GM19025 (cell line): ENCODE data around the gene UBE2L3.
"Not testable (repeated sequence)": the region's sequence is repeated elsewhere in the genome, so short reads cannot be mapped to it uniquely, and the experiment has no call there.

Experiments
- ATAC-seq: cut with Tn5 transposase; IDR thresholded peaks from one replicate; pipeline ENCODE4 v1.9.1; 2021; ENCODE audit warnings: mild to moderate bottlenecking, low read depth, moderate library complexity; ENCODE audit not compliant: unreplicated experiment

UBE2L3 gene

GRCh38 chr22:21641789-21642583 is 74.5 kb downstream of the UBE2L3 start, which contains the start of gene SDF2L1:
Gene SDF2L1, plus strand, starts transcription at chr22:21642302. Its CDS starts 35 bp downstream, at chr22:21642337.
- peak; percentile 93 for ATAC-seq

- no peak for ATAC-seq
Measured at GRCh38 chr22:21642584-21643448, 75.3 kb downstream of the UBE2L3 start.

DNA sequence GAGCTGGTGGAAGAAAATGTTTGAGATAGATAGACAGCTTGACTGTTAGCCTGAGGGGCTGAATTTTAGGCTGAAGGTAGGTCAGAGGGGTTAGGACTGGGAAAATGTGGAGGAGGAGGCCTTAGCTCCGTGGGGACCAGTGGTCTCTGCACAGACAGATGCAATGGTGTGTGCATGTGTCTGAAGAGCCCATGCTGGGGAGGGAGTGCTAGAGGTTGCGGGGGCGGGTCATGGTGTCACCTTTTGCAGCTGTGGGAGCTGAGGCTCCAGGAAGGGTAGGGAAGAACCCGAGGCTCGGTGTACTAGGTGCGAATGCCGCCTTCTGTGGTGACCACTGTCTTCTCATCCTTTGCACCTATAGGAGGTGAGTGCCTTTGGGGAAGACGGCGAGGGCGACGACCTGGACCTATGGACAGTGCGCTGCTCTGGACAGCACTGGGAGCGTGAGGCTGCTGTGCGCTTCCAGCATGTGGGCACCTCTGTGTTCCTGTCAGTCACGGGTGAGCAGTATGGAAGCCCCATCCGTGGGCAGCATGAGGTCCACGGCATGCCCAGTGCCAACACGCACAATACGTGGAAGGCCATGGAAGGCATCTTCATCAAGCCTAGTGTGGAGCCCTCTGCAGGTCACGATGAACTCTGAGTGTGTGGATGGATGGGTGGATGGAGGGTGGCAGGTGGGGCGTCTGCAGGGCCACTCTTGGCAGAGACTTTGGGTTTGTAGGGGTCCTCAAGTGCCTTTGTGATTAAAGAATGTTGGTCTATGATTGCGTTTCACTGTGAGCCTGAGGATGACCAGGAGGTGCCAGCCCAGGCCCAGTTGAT is 76.2 kb downstream of the UBE2L3 start:
- ATAC-seq = no peak

DNA sequence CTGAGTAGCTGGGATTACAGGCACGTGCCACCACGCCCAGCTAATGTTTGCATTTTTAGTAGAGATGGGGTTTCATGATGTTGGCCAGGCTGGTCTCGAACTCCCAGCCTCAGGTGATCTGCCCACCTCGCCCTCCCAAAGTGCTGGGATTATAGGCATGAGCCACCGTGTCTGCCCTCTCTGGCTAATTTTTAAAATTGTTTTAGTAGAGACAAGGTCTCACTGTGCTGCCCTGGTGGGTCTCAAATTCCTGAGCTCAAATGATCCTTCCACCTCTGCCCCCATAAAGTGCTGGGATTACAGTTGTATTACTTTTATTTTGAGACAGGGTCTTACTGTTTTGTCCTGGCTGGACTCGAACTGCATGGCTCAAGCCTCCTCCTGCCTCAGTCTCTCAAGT is 78.0 kb downstream of the UBE2L3 start:
- ATAC-seq = not testable (repeated sequence)

GRCh38 chr22:21646608-21647590 is 79.4 kb downstream of the UBE2L3 start:
- ATAC-seq = no peak

DNA sequence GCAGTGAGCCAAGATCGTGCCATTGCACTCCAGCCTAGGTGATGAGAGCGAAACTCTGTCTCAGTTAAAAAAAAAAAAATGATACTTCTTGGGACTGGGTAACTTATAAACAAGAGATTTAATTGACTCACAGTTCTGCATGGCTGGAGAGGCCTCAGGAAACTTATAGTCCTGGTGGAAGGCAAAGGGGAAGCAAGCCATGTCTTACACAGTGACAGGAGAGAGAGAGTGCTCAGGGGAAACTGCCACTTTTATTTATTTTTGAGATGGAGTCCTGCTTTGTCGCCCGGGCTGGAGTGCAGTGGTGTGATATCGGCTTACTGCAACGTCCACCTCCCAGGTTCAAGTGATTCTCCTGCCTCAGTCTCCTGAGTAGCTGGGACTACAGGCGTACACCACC is 82.8 kb downstream of the UBE2L3 start:
- no peak for ATAC-seq

DNA sequence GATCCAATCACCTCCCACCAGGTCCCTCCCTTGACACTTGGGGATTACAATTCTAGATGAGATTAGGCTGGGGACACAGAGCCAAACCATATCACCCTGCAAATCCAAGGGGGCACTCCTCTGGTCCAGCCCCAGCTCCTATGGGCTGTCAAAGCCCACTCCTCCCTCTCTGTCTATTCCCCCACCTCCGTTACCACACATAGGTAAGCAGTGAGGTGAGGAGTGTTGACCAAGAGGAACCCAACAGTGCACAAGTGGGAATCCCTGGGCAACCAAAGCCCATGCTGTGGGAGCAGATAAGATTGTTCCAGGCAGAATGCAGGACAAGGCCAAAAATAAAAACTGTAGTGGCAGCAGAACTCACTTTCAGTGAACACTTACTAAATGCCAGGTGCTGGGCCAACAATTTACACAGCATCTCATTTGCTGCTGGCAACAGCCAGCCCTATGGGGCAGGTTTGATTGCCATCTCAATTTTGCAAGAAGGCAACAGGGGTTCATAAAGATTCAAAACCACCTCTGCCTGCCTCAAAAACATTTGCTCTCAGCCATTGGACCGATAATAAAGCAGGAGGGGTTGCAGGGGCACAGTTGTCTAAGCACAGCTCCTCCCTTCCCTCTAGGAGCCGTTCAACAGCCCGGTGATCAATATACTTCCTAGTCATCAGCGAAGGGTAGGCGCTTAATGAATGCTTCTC is 83.5 kb downstream of the UBE2L3 start:
- no peak for ATAC-seq

GRCh38 chr22:21651521-21652009 is 84.1 kb downstream of the UBE2L3 start:
- peak; percentile 6 for ATAC-seq

GRCh38 chr22:21652010-21652546 is 84.6 kb downstream of the UBE2L3 start:
- peak; percentile 88 for ATAC-seq

DNA sequence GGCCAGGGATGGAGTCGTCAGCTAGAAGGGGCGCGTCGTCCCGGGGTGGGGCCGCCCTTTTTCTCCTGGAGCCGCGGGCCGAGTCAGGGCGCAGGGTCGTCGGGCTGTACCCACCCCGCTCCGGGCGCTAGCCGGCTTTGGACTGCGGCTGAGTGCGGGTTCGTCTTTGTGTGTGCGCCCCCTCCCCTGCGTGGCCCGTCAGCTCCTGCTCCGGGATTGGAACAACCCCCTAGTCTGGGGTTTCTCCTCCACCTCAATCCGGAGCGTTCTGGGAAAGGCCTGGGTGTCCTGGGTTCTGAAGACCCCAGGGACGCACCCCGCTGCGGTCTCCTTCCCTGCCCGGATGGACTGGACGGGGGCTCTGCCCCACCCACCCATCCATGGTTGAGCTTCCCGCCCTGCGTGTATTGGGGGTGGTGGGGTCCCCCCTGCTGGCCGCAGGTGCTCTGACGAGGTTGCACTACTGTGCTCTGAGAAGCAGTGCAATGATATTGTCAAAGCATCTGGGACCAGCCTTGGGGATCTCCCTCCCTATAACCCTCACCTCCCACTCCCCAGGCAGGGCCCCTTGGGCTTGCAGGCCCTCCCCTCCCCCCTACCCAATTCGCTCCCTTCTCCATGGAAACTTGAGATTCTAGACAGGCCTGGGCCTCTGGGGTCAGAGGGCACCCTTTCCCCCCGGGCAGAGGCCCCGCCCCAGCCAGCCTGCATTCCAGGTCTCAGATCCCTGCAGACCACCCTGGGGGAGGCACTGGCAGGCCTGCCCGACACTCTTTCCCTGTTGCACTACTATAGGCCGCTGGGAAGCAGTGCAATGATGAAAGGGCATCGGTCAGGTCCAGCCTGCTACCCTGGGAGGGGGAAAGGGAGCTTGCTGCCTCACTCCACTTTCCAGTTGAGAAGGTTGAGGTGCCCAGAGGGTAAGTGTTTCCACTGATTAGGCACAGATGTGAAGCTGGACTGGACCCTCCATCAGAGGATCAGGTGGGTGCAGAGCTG is 85.3 kb downstream of the UBE2L3 start:
- no peak for ATAC-seq

DNA sequence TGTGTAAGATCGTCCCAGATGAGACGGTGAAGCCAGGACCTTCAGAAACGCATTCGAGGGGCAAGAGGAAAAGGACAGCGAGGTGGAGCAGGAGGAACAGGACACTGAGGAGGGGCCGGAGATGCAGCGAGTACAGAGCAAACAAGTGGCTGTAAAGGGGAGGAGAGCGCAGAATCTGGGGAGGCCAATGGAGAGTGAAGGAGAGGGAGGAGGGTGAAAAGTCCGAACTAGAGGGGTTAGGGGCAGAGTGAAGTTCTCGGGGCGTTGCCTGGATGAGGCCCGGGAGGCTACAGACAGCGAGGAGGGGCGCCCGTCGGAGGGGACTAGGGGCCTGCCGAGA is 89.5 kb downstream of the UBE2L3 start:
- ATAC-seq = no peak

DNA sequence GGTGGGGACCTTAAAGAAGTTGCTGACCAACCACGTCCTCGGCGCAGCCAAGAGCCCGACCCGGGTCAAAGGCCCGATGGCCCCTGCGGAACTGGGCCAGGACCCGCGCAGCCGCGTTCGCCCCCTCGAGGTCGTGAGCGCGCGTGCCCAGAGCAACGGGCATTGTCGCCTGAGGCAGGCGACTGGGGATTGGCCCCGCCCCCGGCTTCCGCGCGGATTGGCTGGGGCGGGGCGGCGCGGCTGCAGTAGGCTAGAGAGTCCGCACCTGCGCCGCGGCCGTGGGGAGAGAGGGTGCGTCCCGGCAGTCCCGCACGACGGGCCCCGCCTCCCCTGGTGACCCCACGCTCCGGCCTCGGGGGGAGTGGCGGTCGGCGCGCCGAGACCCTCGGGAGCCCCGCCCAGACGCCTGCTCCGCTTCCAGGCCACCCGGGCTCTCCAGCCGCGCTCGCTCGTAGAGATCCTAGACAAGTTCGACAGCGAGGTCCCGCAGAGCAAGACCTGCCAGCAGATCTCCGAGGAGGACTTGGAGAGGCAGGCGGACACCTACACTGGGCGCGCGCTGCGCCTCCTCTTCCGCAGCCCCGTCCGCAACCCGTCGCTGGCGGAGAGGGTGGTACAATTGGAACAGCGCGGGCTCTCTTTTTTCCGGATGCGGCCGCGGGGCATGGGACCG is 90.0 kb downstream of the UBE2L3 start:
- ATAC-seq = peak; percentile 72

DNA sequence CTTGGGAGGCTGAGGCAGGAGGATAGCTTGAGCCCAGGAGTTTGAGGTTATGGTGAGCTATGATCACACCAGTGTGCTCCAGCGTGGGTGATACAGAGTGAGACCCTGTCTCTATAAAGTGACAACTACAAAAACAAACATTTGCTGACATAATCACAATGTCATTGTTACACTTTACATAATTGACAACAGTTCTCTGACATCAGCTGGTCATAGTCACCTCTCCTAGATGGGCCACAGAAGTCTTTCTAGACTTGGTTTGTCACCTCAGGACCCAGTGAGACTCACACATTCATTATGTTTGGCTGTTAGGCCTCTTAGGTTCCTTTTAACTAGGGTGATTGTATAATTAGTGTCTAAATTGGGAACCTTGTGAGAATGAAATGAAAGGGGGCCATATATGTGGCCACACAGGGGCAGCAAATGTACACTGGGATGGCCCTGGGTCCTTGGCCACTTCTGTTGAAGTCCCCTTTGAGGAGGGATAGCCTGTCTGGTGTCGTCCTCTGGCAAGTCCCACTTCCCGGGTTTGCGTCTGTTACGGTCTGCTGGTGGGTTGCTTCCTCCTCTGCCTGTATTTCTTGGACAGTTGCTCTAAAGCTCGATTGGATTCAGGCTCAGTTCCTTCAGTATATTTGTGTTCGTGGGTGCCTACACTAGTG is 92.5 kb downstream of the UBE2L3 start:
- ATAC-seq = no peak

DNA sequence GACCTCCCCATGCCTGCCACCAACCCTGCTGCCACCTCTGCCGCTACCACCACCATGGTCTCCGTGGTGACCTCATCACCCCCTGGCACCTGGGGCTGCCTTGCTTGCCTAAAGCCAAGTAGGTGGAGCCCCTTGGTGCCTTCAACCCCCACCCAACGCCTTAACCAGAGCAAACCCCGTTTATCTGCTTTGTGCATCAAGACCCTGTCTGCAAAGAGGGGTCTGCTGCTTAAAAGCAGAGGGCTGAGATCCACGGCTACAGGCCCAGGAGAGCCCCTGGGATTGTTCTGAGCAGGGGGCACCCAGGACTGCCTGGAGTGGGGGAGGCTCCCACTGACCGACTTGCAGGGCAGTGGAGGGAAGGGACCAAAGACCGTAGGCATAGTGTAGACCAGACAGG is 93.4 kb downstream of the UBE2L3 start:
- no peak for ATAC-seq

DNA sequence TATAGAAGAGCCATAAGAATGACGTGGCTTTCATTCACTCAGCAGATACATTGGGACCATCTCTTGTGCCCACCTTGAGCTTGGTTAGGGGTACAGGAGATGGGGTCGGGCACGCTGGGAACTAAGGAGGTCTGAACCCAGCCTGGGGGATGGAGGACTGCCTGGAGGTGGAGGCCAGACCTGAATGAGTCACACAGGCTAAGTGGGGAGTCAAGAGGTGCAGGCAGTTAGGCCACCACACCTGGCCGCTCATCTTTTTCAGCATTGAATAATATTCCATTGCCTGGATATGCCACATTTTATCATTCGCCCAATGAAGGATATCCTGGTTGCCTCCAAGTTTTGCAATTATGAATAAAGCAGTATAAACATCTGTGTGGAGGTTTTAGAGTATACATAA is 94.5 kb downstream of the UBE2L3 start:
- no peak for ATAC-seq

DNA sequence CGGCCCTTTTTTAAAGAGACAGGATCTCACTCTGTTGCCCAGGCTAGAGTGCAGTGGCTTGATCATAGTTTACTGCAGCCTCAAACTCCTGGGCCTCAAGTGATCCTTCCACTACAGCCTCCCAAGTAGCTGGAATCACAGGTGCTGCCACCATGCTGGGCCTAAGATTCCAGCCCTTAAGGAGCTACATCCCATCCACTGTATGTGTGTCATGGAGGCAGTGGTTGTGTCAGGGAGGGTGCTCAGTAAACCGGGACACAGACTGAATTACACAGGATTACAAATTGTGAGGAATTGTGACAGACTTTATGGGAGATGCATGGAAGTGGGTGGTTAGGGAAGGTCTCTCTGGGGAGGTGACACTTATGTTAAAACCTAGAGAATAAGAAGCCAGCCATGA is 96.2 kb downstream of the UBE2L3 start:
- ATAC-seq = no peak
